B cell (primary cell): ENCODE measurements around the gene ARID3B. TPM values are rescaled to one million over a fixed set of nuclear protein-coding genes. Genes with fewer than 3 reads are reported as not detected.

Experiments
- ATAC-seq: fragments of 200-7000 bp; cut with Tn5 transposase; one replicate; pipeline ENCODE4 v1.10.0; 2021; ENCODE audit warnings: low read depth, mild to moderate bottlenecking, moderate number of reproducible peaks, moderate library complexity
- CTCF ChIA-PET: fragments of 350-600 bp; sonication (Branson Sonifier 250); formaldehyde crosslinking; loops from one replicate; lab custom pipeline; 2021; ENCODE audit warnings: antibody characterized with exemption, inconsistent platforms; lab: Charles Lee
- POLR2A ChIA-PET: fragments of 350-600 bp; sonication (Branson Sonifier 250); formaldehyde crosslinking; loops from one replicate; lab custom pipeline; 2021; ENCODE audit warnings: antibody characterized with exemption; lab: Charles Lee
- DNase-seq: peaks from one replicate; pipeline ENCODE4 v3.0.0; 2013
- H2AFZ ChIP-seq: 2 replicates; pipeline ENCODE4 v1.6.1; 2012; ENCODE audit warnings: mild to moderate bottlenecking, low read depth, low read length; ENCODE audit not compliant: insufficient read depth, poor library complexity, severe bottlenecking
- H3K27ac ChIP-seq, 2 donors: 1 replicate in 1 of 2; 2 replicates in 1 of 2; pipeline ENCODE4 v1.5.1; 2012 to 2013; ENCODE audit warnings: low read length in 2 of 2, mild to moderate bottlenecking in 2 of 2, moderate library complexity in 1 of 2
- H3K27me3 ChIP-seq, 4 experiments: fragments of 200-600 bp in 1 of 4; sonication (generic) in 1 of 4; replicated peaks in 1 of 4; 1 replicate in 2 of 4; 2 replicates in 2 of 4; pipeline versions ENCODE4 v1.6.1 to v1.7.0; 2013 to 2016; ENCODE audit warnings: low read length in 3 of 4, mild to moderate bottlenecking in 2 of 4, mixed read lengths in 1 of 4, moderate library complexity in 1 of 4; ENCODE audit not compliant: insufficient read depth in 4 of 4, control insufficient read depth in 3 of 4; ENCODE audit errors: control extremely low read depth in 1 of 4
- H3K36me3 ChIP-seq, 2 experiments: replicated peaks in 1 of 2; 1 replicate in 1 of 2; 2 replicates in 1 of 2; pipeline versions ENCODE4 v1.6.1 to v1.7.1; 2013; ENCODE audit warnings: low read length in 1 of 2; ENCODE audit not compliant: insufficient read depth in 2 of 2, control insufficient read depth in 1 of 2; ENCODE audit errors: control extremely low read depth in 1 of 2, extremely low read depth in 1 of 2
- H3K4me1 ChIP-seq, 2 donors: fragments of 200-600 bp in 1 of 2; sonication (generic) in 1 of 2; 1 replicate in 1 of 2; 2 replicates in 1 of 2; pipeline versions ENCODE4 v1.5.1 to v1.6.1; 2013 to 2017; ENCODE audit warnings: low read length in 2 of 2; ENCODE audit not compliant: control insufficient read depth in 2 of 2, insufficient read depth in 2 of 2
- H3K4me2 ChIP-seq: replicated peaks from 2 replicates; pipeline ENCODE3; 2012; ENCODE audit warnings: mild to moderate bottlenecking, low read depth, low read length; ENCODE audit not compliant: poor library complexity, severe bottlenecking
- H3K4me3 ChIP-seq, 5 experiments: fragments of 200-600 bp in 1 of 5; sonication (generic) in 1 of 5; 1 replicate in 3 of 5; 2 replicates in 2 of 5; pipeline versions ENCODE4 v1.5.1 to v1.7.0; 2011 to 2016; ENCODE audit warnings: low read length in 4 of 5, mild to moderate bottlenecking in 4 of 5, low read depth in 2 of 5, control low read depth in 1 of 5, moderate library complexity in 1 of 5; ENCODE audit not compliant: insufficient read depth in 1 of 5; ENCODE audit errors: control extremely low read depth in 1 of 5, extremely low read depth in 1 of 5
- H3K79me2 ChIP-seq: fragments of 200-600 bp; sonication (generic); one replicate; pipeline ENCODE4 v1.6.0; 2016; ENCODE audit warnings: low read length; ENCODE audit not compliant: control insufficient read depth, insufficient read depth
- H3K9ac ChIP-seq: fragments of 200-600 bp; sonication (generic); 2 replicates; pipeline ENCODE4 v1.6.1; 2017; ENCODE audit warnings: mild to moderate bottlenecking, low read length, moderate library complexity
- H3K9me3 ChIP-seq, 3 donors: one replicate each; pipeline versions ENCODE4 v1.6.1 to v1.7.1; 2013; ENCODE audit warnings: low read length in 2 of 3; ENCODE audit not compliant: control insufficient read depth in 2 of 3, insufficient read depth in 1 of 3; ENCODE audit errors: control extremely low read depth in 1 of 3
- H4K20me1 ChIP-seq: 2 replicates; pipeline ENCODE4 v1.6.0; 2012; ENCODE audit warnings: mild to moderate bottlenecking, low read length; ENCODE audit not compliant: insufficient read depth, control insufficient read depth, poor library complexity, severe bottlenecking
- H3K27ac Mint-ChIP-seq: one replicate; pipeline ENCODE4 v1.8.0; 2021; ENCODE audit warnings: mixed read lengths
- H3K27me3 Mint-ChIP-seq: one replicate; pipeline ENCODE4 v1.8.0; 2021; ENCODE audit warnings: mixed read lengths
- H3K4me1 Mint-ChIP-seq: one replicate; pipeline ENCODE4 v1.8.0; 2021; ENCODE audit warnings: mixed read lengths
- H3K4me3 Mint-ChIP-seq: one replicate; pipeline ENCODE4 v1.8.0; 2021; ENCODE audit warnings: mixed read lengths
- H3K9me3 Mint-ChIP-seq: one replicate; pipeline ENCODE4 v1.8.0; 2022; ENCODE audit warnings: mixed read lengths; ENCODE audit not compliant: insufficient read depth
- EZH2 ChIP-seq: IDR thresholded peaks from 2 replicates; pipeline ENCODE4 v1.6.1; 2012; ENCODE audit warnings: borderline replicate concordance, low read depth, mild to moderate bottlenecking, moderate library complexity, low read length; ENCODE audit not compliant: insufficient read depth, poor library complexity, severe bottlenecking
- WGBS: methylation state at CpG from one replicate; pipeline ENCODE4 v1.1.5; 2013; ENCODE audit warnings: missing lambda C conversion rate; ENCODE audit not compliant: insufficient coverage; 5-methylcytosine and 5-hydroxymethylcytosine counted together
- intact Hi-C: fragments of 100-400 bp; cut with micrococcal nuclease; formaldehyde crosslinking; loops from one replicate; pipeline ENCODE4 v1.10.0; 2022
- polyA plus RNA-seq: library from polyadenylated mRNA; depleted of rRNA; stranded (reverse); fragments of >200 nt; gene quantifications from 2 replicates; pipeline ENCODE4 v1.2.3, GENCODE V29; 2012
- total RNA-seq, 2 donors: library from RNA; stranded (reverse); fragments of 120-200 nt in 1 of 2; gene quantifications; 1 replicate in 1 of 2; 2 replicates in 1 of 2; pipeline versions ENCODE4 v1.2.3 to v1.2.4, GENCODE V29; 2013 to 2022
- TF ChIP-seq, protein P1 (sequence below): fragments of 200-600 bp; IDR thresholded peaks from one replicate; pipeline ENCODE4 v1.8.0; 2022; ENCODE audit warnings: antibody characterized with exemption, mild to moderate bottlenecking

ARID3B gene
- total and polyA plus RNA-seq, 2 donors (not counting 1 experiment from before 2014, with no cell fraction given), result 23.0 to 31.0 TPM

DNA sequence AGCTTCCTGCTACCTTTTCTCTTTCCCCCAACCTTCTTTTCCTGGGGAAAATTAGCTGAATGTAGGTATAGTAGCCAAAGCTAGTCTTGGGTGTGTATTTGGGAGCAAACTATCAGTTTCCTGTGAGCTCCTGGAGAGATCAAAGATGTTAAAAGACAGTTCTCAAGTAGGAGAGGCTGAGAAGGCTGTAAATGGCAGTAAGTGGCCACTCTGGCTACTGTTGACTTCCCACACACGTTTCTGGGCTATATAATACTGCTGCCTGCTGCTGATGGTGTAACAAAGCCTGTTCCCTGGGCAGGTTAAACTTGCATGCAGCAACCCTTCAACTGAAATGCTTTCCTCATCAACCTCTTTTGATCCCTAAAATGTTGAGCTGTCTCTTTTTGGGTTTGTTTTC, 27.6 kb downstream of the ARID3B start:
- H3K27ac Mint-ChIP-seq, result no peak overlapping the region
- Histone ChIP-seq H3K4me2 (no peak overlapping the region), H3K36me3 (peaks cover 21 to 48% of the 10 kb centered on the region in 2 experiments), H3K27me3 (no peaks in the 10 kb centered on the region), H3K27ac (no peak overlapping the region), H3K9me3 (no peaks in the 10 kb centered on the region), H3K4me3 (no peak overlapping the region), H2AFZ (no peak overlapping the region), H3K79me2 (peaks cover 39% of the 10 kb centered on the region), H4K20me1 (peaks cover 41% of the 10 kb centered on the region), H3K9ac (no peak overlapping the region), H3K4me1 (no peaks in the 10 kb centered on the region)
- peaks cover 7% of the 10 kb centered on the region for H3K4me1 Mint-ChIP-seq
- no peak for TF ChIP-seq EZH2
- TF ChIP-seq, protein P1, sequence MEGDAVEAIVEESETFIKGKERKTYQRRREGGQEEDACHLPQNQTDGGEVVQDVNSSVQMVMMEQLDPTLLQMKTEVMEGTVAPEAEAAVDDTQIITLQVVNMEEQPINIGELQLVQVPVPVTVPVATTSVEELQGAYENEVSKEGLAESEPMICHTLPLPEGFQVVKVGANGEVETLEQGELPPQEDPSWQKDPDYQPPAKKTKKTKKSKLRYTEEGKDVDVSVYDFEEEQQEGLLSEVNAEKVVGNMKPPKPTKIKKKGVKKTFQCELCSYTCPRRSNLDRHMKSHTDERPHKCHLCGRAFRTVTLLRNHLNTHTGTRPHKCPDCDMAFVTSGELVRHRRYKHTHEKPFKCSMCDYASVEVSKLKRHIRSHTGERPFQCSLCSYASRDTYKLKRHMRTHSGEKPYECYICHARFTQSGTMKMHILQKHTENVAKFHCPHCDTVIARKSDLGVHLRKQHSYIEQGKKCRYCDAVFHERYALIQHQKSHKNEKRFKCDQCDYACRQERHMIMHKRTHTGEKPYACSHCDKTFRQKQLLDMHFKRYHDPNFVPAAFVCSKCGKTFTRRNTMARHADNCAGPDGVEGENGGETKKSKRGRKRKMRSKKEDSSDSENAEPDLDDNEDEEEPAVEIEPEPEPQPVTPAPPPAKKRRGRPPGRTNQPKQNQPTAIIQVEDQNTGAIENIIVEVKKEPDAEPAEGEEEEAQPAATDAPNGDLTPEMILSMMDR, result no peak
- ChIA-PET CTCF (interaction anchor here (2.2 kb wide), 1 partner anchor 24 kb away, joined by 8 read pairs; no protein-coding TSS in a partner anchor), POLR2A (no interaction called here)
- no peaks in the 10 kb centered on the region for H3K9me3 Mint-ChIP-seq
- intact Hi-C loops, result no loop called here
- no peaks in the 10 kb centered on the region for H3K27me3 Mint-ChIP-seq
- DNase-seq (no peak), ATAC-seq (no peak)
- H3K4me3 Mint-ChIP-seq, result no peak overlapping the region
- 93% methylated on average over 1 of the region's 1 CpG for WGBS

- ATAC-seq (no peak), DNase-seq (no peak)
- no peaks in the 10 kb centered on the region for H3K9me3 ChIP-seq
- H3K4me3 ChIP-seq, result no peak overlapping the region
- Mint-ChIP-seq H3K27me3 (no peaks in the 10 kb centered on the region), H3K9me3 (no peaks in the 10 kb centered on the region), H3K27ac (no peak overlapping the region), H3K4me3 (no peak overlapping the region), H3K4me1 (peaks cover 7% of the 10 kb centered on the region)
- H3K9ac ChIP-seq, result no peak overlapping the region
- H3K27me3 ChIP-seq, result no peaks in the 10 kb centered on the region
- no peak overlapping the region for H2AFZ ChIP-seq
- POLR2A ChIA-PET, result no interaction called here
- H3K79me2 ChIP-seq, result peaks cover 30% of the 10 kb centered on the region
- H3K36me3 ChIP-seq, result peaks cover 23 to 57% of the 10 kb centered on the region in 2 experiments
- intact Hi-C loops, result no loop called here
- no peak overlapping the region for H3K27ac ChIP-seq
- peaks cover 37% of the 10 kb centered on the region for H4K20me1 ChIP-seq
- no peaks in the 10 kb centered on the region for H3K4me1 ChIP-seq
- H3K4me2 ChIP-seq, result no peak overlapping the region
- TF ChIP-seq, protein P1, result no peak
- no peak for TF ChIP-seq EZH2
- CTCF ChIA-PET, result no interaction called here
- 98% methylated on average over 4 of the region's 4 CpGs for WGBS
Measured at GRCh38 chr15:74569731-74570070, 28.7 kb downstream of the ARID3B start.
